Measurements from ENCODE around the gene SNRPD1.

GRCh38 chr18:21680161-21680560 is 68.0 kb downstream of the SNRPD1 start:
- TF ChIP-seq CTCF (IDR thresholded peaks at IDR 0.05) (no peak), ZFX (IDR thresholded peaks at IDR 0.05; ENCODE audit: borderline replicate concordance) (no peak)

Data from 22Rv1 (cell line).